Stomach smooth muscle (tissue), 2 donors: ENCODE data around the gene TBCD.

Experiments used
- H3K27ac ChIP-seq: one replicate; pipeline ENCODE4 v1.7.0; 2013; ENCODE audit warnings: mild to moderate bottlenecking, low read length, inconsistent platforms
- H3K27me3 ChIP-seq, 2 donors: one replicate each; pipeline ENCODE4 v1.7.0; 2013; ENCODE audit warnings: low read length in 2 of 2; ENCODE audit not compliant: insufficient read depth in 2 of 2, control insufficient read depth in 1 of 2
- H3K36me3 ChIP-seq, 2 donors: one replicate each; pipeline ENCODE4 v1.7.0; 2013; ENCODE audit warnings: low read length in 2 of 2; ENCODE audit not compliant: control insufficient read depth in 2 of 2, insufficient read depth in 2 of 2
- H3K4me1 ChIP-seq: one replicate; pipeline ENCODE4 v1.7.0; 2013; ENCODE audit warnings: low read length; ENCODE audit not compliant: control insufficient read depth, insufficient read depth
- H3K4me3 ChIP-seq, 2 donors: one replicate each; pipeline ENCODE4 v1.7.0; 2013; ENCODE audit warnings: low read length in 2 of 2
- H3K9ac ChIP-seq, 2 donors: one replicate each; pipeline ENCODE4 v1.7.0; 2013; ENCODE audit warnings: low read length in 2 of 2, mild to moderate bottlenecking in 1 of 2
- H3K9me3 ChIP-seq, 2 donors: one replicate each; pipeline ENCODE4 v1.7.0; 2013; ENCODE audit warnings: low read length in 2 of 2; ENCODE audit not compliant: control insufficient read depth in 2 of 2
- donor health status: healthy.
- donor health status: Pancreatic carcinoma.

TBCD gene

GRCh38 chr17:82893779-82894178, 141.9 kb downstream of the TBCD start:
- Histone ChIP-seq H3K36me3 (peaks cover 0 to 2% of the 10 kb centered on the region in 2 donors), H3K4me1 (peaks cover 10% of the 10 kb centered on the region), H3K9ac (no peak overlapping the region), H3K9me3 (no peaks in the 10 kb centered on the region), H3K27ac (no peak overlapping the region), H3K4me3 (no peak overlapping the region), H3K27me3 (no peaks in the 10 kb centered on the region)

- Histone ChIP-seq H3K27ac (no peak overlapping the region), H3K4me3 (no peak overlapping the region), H3K9ac (no peak overlapping the region), H3K36me3 (peaks cover 5 to 7% of the 10 kb centered on the region in 2 donors), H3K27me3 (no peaks in the 10 kb centered on the region), H3K9me3 (no peaks in the 10 kb centered on the region), H3K4me1 (peaks cover 10% of the 10 kb centered on the region)
These were observed 142.5 kb downstream of the TBCD start for GRCh38 chr17:82894389-82894788.

- Histone ChIP-seq H3K9me3 (no peaks in the 10 kb centered on the region), H3K27ac (no peak overlapping the region), H3K27me3 (no peaks in the 10 kb centered on the region), H3K4me1 (peaks cover 10% of the 10 kb centered on the region), H3K9ac (no peak overlapping the region), H3K36me3 (peaks cover 5 to 7% of the 10 kb centered on the region in 2 donors), H3K4me3 (no peak overlapping the region)
These were observed 143.2 kb downstream of the TBCD start for GRCh38 chr17:82895087-82895486.

DNA sequence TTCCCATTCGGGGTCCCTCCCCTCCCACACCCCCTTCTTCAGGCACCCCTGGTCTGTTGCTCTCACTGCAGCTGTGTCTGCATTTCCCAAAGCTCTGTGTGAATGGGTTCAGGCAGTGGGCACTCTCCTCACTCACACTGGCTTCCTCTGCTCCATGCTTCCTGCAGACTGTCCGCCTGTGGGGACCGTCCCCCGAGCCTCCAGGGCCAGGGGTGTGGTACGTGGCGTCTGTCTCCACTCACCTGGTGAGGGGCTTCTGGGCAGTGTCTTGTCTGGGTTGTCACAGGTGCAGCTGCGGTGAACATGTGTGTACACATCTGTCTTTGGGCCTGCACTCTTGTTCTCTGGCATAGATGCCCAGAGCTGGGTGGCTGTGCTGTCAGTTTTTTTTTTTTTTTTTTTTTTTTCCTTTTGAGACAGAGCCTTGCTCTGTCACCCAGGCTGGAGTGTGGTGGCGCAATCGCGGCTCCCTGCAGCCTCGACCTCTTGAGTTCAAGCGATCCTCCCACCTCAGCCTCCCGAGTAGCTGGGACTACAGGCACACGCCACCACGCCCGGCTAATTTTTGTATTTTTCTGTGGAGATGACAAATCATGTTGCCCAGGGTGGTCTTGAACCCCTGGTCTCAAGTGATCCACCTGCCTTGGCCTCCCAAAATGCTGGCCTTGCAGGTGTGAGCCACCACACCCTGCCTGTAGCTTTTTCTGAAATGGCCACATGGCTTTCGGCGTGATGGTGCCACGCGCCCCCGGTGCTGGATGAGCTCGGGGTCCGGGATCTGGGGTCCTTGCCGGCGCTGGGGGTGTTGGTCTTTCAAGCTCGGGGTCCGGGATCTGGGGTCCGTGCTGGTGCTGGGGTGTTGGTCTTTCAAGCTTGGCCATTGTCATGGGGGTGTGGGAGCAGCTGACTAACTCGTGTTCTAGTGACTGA, 144.5 kb downstream of the TBCD start:
- Histone ChIP-seq H3K36me3 (peaks cover 8 to 11% of the 10 kb centered on the region in 2 donors), H3K4me3 (no peak overlapping the region), H3K27ac (no peak overlapping the region), H3K9me3 (no peaks in the 10 kb centered on the region), H3K9ac (no peak overlapping the region), H3K4me1 (peaks cover 10% of the 10 kb centered on the region), H3K27me3 (no peaks in the 10 kb centered on the region)

DNA sequence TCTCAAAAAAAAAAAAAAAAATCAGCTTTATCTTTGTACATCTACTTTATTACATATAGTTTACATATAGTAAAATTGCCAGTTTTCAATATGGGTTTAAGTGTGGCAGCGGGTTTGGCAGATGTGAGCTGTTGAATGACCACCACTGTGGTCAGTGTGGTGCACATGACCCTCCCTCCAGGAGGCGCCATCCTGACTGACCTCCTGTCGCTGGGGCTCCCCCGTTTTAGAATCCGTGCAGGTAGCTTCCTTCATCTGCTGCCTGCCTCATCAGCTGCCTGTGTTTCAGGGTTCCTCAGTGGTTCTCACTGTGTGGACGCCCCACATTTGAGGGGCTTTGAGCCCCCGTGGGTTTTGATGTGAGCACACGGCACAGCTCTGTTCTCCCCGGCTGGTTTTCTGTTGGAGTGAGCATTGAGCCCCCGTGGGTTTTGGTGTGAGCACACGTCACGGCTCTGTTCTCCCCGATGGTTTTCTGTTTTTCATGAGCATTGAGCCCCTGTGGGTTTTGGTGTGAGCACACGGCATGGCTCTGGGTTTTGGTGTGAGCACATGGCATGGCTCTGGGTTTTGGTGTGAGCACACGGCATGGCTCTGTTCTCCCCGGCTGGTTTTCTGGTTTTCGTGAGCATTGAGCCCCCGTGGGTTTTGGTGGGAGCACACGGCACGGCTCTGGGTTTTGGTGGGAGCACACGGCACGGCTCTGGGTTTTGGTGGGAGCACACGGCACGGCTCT, 145.8 kb downstream of the TBCD start:
- H3K9ac ChIP-seq: no peak overlapping the region
- H3K27ac ChIP-seq: no peak overlapping the region
- H3K36me3 ChIP-seq: peaks cover 8 to 11% of the 10 kb centered on the region in 2 donors
- H3K4me3 ChIP-seq: no peak overlapping the region
- H3K27me3 ChIP-seq: no peaks in the 10 kb centered on the region
- H3K4me1 ChIP-seq: peaks cover 6% of the 10 kb centered on the region
- no peaks in the 10 kb centered on the region for H3K9me3 ChIP-seq

DNA sequence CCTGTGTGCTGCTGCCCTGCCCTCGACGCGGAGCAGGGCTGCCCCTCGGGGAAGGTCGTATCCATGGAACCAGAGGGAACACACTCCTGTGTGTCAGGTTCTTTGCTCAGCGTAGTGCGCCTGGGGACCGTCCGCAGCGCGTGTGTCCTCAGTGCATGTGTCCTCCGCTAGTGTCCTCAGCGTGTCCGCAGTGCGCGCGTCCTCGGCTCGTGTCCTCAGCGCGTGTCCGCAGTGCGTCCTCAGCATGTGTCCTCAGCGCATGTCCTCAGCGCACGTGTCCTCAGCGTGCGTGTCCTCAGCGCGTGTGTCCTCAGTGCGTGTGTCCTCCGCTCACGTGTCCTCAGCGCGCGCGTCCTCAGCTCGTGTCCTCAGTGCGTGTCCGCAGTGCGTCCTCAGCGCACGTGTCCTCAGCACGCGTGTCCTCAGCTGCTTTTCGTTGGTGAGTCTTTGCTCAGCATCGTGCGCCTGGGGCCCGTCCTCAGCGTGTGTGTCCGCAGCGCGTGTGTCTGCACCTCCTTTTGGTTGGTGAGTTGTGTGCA, 147.2 kb downstream of the TBCD start:
- Histone ChIP-seq H3K4me3 (no peak overlapping the region), H3K9ac (no peak overlapping the region), H3K27me3 (no peaks in the 10 kb centered on the region), H3K36me3 (peaks cover 8 to 15% of the 10 kb centered on the region in 2 donors), H3K27ac (no peak overlapping the region), H3K4me1 (peaks cover under 1% of the 10 kb centered on the region), H3K9me3 (no peaks in the 10 kb centered on the region)

- Histone ChIP-seq H3K4me3 (no peak overlapping the region), H3K4me1 (no peaks in the 10 kb centered on the region), H3K36me3 (peaks cover 8 to 16% of the 10 kb centered on the region in 2 donors), H3K9me3 (no peaks in the 10 kb centered on the region), H3K9ac (no peak overlapping the region), H3K27ac (no peak overlapping the region), H3K27me3 (no peaks in the 10 kb centered on the region)
These were observed 148.1 kb downstream of the TBCD start for GRCh38 chr17:82899941-82900340.

DNA sequence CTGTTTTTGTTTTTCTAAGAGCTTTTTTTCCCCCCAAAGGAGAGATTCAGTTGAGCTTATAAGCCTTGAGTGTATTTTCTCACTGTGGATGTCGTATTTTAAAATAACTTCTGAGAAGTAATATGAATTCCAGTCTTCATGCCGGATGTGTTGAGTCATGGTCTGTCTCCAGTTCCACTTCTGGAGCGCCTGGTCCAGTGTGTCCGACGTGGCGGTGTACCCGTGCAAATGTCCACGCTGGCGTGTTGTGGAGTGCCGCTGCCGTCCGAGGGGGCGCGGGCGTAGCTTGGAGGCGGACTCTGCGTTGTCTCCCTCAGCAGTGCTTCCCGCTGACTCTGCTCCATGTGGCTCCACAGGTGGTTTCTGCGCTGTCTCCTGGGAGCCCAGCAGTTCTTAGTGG, 148.9 kb downstream of the TBCD start:
- no peak overlapping the region for H3K4me3 ChIP-seq
- no peaks in the 10 kb centered on the region for H3K4me1 ChIP-seq
- no peak overlapping the region for H3K9ac ChIP-seq
- H3K27ac ChIP-seq: no peak overlapping the region
- H3K9me3 ChIP-seq: no peaks in the 10 kb centered on the region
- H3K36me3 ChIP-seq: peaks cover 8 to 17% of the 10 kb centered on the region in 2 donors
- H3K27me3 ChIP-seq: no peaks in the 10 kb centered on the region

DNA sequence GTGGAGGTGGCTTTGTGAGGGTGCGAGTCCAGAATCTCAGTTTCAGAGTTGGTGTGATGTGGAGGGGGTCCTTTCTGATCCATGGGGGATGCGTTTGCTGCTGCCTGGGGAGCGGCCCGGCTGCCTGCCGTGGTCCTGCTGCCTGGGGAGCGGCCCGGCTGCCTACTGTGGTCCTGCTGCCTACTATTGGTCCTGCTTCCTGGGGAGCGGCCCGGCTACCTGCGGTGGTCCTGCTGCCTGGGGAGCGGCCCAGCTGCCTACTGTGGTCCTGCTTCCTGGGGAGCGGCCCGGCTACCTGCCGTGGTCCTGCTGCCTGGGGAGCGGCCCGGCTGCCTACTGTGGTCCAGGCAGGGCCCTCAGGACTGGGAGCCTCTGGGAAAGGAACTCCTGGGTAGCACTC, 149.5 kb downstream of the TBCD start:
- peaks cover 13 to 21% of the 10 kb centered on the region in 2 donors for H3K36me3 ChIP-seq
- no peak overlapping the region for H3K4me3 ChIP-seq
- H3K9me3 ChIP-seq: no peaks in the 10 kb centered on the region
- H3K27me3 ChIP-seq: no peaks in the 10 kb centered on the region
- H3K4me1 ChIP-seq: no peaks in the 10 kb centered on the region
- no peak overlapping the region for H3K27ac ChIP-seq
- H3K9ac ChIP-seq: no peak overlapping the region

- Histone ChIP-seq H3K4me3 (no peak overlapping the region), H3K4me1 (no peaks in the 10 kb centered on the region), H3K36me3 (peaks cover 13 to 21% of the 10 kb centered on the region in 2 donors), H3K27me3 (no peaks in the 10 kb centered on the region), H3K9ac (no peak overlapping the region), H3K9me3 (no peaks in the 10 kb centered on the region), H3K27ac (no peak overlapping the region)
These were observed 150.0 kb downstream of the TBCD start for GRCh38 chr17:82901856-82902255.
